ENCODE results near the gene AKR1C1. TPM values are rescaled to one million over a fixed set of nuclear protein-coding genes. Genes with fewer than 3 reads are reported as not detected.
"Not testable (repeated sequence)": the region's sequence is repeated elsewhere in the genome, so short reads cannot be mapped to it uniquely, and the experiment has no call there.

AKR1C1 gene
- total RNA-seq, 1 donor: 3.3 TPM

DNA sequence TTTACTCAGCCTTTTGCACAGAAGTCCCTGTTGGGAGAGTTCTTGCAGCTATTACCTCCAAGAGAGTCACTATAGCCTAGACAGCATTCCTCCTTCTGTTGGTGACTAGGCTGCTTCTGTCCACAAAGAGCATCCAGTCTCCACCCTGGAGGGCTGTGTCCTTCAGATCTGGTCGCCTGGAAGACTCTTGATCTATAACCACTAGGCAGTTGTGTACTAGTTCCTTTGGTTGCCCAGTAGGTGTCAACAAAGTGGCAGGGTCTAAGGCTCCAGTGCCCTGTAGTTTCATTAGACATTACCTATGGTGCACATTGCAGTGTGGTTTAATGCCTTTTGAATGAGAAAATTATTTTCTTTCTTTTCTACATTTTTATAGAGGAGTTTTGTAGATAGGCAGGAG is 51.7 kb downstream of the AKR1C1 start:
- no peaks in the 10 kb centered on the region for H3K27me3 ChIP-seq (ENCODE audit: insufficient read depth, low read length)
- no peaks in the 10 kb centered on the region for H3K4me1 ChIP-seq (ENCODE audit: insufficient read depth, low read length)
- H3K9me3 ChIP-seq (ENCODE audit: low read depth, low read length): no peaks in the 10 kb centered on the region
- no peak overlapping the region for H3K4me3 ChIP-seq (ENCODE audit: low read length)

DNA sequence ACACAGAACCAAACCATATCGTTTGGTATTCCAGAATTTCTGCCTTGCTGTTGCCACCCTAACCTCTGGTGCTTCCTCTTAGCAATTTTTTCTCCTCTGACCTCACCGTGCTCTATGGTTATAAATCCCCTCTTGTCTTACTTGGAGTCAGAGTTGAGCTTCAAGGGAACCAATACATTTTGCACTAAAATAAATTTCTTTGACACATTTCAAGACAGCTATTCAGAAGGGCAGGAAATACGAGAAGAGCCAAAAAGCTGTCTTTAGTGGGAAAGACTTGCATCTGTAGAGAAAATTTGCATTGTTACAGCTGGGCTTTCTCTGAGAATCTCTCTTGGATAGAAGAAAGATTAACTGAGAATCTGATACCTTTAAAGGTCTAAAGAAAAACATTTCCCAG is 54.9 kb downstream of the AKR1C1 start:
- Histone ChIP-seq H3K4me1 (ENCODE audit: insufficient read depth, low read length) (no peaks in the 10 kb centered on the region), H3K4me3 (ENCODE audit: low read length) (no peak overlapping the region), H3K9me3 (ENCODE audit: low read depth, low read length) (no peaks in the 10 kb centered on the region), H3K27me3 (ENCODE audit: insufficient read depth, low read length) (no peaks in the 10 kb centered on the region)

DNA sequence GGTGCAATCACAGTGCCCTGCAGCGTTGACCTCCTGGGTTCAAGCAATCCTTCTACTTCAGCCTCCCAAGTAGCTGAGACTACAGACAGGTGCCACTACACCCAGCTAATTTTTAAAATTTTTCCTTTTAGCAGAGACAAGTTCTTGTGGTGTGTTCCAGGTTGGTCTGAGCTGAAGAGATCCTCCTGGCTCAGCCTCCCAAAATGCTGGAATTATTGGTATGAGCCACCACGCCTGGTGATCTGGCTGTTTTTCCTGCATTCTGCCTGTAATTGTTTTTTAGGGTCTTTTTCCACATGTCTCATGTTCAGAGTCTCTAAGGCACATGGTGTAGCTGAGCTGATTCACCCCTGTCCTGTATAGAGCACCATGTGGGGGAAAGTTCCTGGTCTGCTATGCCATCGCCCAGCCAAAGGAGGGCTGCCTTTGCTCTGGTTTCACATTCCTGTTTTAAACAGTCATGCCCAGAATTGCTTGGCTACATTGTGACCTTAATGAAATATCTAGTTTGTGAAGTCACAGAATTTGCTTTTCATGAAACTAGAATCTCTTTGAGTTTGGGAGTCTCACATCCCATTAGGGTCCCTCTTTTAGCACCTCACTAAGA is 55.6 kb downstream of the AKR1C1 start:
- not testable (repeated sequence) for H3K27me3 ChIP-seq (ENCODE audit: insufficient read depth, low read length); H3K4me1 ChIP-seq (ENCODE audit: insufficient read depth, low read length); H3K4me3 ChIP-seq (ENCODE audit: low read length); H3K9me3 ChIP-seq (ENCODE audit: low read depth, low read length)

DNA sequence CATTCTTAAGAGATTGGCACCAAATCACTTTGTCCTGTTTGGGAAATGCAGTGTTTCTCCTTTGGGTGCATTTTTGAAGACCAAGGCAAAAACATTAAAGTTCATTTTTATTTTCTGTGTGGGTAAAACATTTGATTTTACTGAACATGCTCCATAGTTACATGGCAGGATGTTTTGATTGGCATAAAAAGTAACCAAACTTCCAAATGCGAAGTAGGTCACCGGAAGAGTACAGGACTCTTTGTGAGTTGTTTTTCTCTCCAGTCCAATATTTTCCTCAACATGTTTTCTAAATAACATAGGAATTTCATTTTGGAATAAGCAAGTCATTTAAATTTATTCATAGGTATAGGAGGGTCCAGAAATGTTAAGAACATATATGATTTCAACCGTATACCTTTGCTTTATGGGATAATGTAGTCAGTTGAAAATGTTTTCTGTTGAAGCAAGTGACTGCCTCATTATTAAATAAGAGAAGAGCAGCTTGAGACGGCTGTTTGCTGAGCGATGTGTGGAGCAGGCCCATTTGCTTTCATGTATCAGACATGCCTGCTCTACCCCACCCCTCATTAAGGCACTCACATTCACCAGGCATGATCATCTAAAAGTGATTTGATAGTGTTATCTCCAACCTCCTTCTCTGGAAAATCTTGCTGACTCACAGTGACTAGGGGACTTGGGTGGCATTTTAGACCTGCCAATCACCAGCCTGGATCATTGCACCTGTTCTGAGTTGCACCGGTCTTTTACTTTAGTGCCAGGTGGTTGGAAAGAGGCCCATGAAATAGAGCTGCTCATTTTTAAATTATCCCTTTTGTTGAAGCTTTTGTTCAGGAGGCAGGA is 56.8 kb downstream of the AKR1C1 start:
- not testable (repeated sequence) for H3K9me3 ChIP-seq (ENCODE audit: low read depth, low read length); H3K27me3 ChIP-seq (ENCODE audit: insufficient read depth, low read length); H3K4me3 ChIP-seq (ENCODE audit: low read length); H3K4me1 ChIP-seq (ENCODE audit: insufficient read depth, low read length)

DNA sequence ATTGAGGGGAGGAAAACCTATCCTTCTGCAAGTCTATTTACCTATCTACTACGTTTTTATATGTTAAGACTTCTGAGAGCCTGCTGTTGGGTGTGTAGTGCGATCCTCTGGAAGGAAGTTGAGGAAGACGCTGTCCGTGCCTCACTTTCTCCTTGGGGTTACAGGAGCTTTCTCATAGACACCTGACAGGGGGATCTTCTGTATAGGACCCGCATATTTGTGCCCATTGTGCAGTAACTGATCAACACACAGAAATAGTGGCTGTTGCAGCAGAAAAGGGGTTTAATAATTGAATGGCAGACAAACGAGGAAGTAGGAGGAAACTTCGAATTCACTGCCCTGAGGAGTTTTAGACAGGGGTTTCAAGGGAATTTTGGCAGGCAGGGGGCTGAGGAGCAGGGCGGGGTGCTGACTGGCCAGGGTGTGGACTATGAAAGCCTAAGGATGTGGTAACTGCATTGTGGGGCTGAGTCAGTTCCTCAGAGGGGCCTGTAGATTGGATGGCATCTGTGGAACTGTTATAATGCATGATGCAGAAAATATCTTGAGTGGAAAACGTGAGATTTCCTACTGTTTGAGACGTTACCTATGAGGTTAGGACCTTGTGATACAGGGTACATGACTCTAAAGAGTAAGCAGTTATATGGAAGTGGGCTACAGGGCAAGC is 58.5 kb downstream of the AKR1C1 start:
- H3K4me3 ChIP-seq (ENCODE audit: low read length); H3K4me1 ChIP-seq (ENCODE audit: insufficient read depth, low read length); H3K27me3 ChIP-seq (ENCODE audit: insufficient read depth, low read length); H3K9me3 ChIP-seq (ENCODE audit: low read depth, low read length): not testable (repeated sequence)

DNA sequence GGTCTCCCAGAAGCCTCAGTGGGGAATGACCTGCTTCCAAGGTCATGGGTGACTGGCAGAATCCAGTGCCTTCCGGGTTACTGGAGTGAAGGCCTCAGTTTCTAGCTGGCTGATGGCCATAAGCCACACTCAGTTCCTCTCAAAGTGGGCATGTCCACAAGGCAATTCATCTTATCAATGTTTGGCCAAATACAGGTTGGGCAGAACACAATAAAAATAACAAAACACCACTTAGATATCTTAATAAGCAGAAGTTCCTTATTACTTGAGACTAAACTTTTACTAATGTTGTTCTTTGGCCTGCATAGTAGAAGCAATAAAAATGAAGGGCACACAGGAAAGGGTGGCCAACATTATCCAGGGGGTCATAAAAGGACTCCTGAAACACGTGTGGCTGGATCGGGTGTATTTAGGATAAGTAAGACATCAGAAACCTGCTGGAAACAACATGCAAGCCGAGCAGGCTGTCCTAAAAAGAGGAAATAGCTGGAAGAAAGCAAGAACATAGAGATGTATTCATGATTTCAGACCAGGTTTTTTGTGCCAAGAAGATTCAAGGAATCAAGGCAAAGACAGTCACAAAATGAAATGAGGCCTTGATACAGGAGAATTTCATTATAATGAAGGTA is 60.1 kb downstream of the AKR1C1 start:
- Histone ChIP-seq H3K27me3 (ENCODE audit: insufficient read depth, low read length) (no peaks in the 10 kb centered on the region), H3K4me3 (ENCODE audit: low read length) (no peak overlapping the region), H3K9me3 (ENCODE audit: low read depth, low read length) (no peaks in the 10 kb centered on the region), H3K4me1 (ENCODE audit: insufficient read depth, low read length) (no peaks in the 10 kb centered on the region)

DNA sequence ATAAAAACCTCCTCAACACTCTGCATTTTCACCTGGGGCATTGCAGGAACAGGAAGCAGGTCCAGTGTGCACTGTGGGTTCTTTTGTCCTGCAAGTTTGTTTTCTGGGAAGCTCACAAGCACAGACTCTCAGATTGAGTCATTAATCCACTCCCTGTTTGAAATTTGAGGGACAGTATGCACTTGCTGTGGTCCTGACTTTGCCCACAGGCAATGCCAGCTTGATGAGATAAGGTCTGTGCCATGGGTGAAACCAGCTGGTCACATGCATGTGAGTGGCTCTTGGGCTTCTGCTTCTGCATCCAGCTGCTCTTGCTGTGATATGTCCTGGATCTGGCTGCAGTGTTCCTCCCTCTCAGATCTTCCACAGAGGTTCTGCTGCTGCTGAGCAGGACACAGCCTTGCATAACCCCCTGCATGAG is 62.3 kb downstream of the AKR1C1 start:
- not testable (repeated sequence) for H3K4me3 ChIP-seq (ENCODE audit: low read length); H3K4me1 ChIP-seq (ENCODE audit: insufficient read depth, low read length)

DNA sequence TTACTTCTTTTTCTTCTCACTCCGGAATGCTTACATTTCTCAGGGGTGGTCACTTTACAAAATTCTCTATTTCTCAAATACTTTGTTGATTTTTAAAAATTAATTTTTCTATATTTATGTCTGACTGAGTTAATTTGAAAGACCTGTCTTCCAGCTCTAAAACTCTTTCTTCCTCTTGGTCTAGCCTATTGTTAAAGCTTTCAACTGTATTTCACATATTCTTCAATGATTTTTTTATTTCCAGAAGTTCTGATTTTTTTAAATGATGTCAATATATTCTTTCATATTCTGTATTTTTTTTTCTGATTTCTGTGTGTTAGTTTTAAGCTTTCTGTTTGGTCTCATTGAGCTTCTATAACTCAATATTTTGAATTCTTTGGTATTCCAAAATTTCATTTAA is 67.8 kb downstream of the AKR1C1 start:
- no peaks in the 10 kb centered on the region for H3K4me1 ChIP-seq (ENCODE audit: insufficient read depth, low read length)
- no peaks in the 10 kb centered on the region for H3K27me3 ChIP-seq (ENCODE audit: insufficient read depth, low read length)
- peaks cover 12% of the 10 kb centered on the region for H3K9me3 ChIP-seq (ENCODE audit: low read depth, low read length)
- no peak overlapping the region for H3K4me3 ChIP-seq (ENCODE audit: low read length)

More for the DNA sequence above, 62.3 kb downstream of the AKR1C1 start:
- H3K9me3 ChIP-seq (ENCODE audit: low read depth, low read length); H3K27me3 ChIP-seq (ENCODE audit: insufficient read depth, low read length): not testable (repeated sequence)

DNA sequence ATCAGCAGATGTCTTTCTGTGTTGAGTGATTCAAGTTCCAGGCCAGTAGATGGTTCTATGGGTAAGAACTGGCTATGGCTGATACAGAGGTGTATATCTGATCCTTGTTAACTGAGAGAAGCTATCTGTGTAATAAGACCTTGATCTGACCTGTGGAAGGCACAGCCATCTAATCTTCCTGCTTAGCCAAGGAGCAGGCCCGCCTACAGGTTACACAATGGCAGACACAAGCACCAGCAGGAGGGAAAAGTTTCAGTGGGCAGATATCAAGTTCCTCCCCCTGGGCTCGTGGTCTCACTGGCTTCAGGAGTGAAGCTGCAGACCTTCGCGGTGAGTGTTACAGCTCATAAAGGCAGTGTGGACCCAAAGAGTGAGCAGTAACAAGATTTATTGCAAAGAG is 68.4 kb downstream of the AKR1C1 start:
- peaks cover 12% of the 10 kb centered on the region for H3K9me3 ChIP-seq (ENCODE audit: low read depth, low read length)
- H3K27me3 ChIP-seq (ENCODE audit: insufficient read depth, low read length); H3K4me1 ChIP-seq (ENCODE audit: insufficient read depth, low read length); H3K4me3 ChIP-seq (ENCODE audit: low read length): not testable (repeated sequence)

DNA sequence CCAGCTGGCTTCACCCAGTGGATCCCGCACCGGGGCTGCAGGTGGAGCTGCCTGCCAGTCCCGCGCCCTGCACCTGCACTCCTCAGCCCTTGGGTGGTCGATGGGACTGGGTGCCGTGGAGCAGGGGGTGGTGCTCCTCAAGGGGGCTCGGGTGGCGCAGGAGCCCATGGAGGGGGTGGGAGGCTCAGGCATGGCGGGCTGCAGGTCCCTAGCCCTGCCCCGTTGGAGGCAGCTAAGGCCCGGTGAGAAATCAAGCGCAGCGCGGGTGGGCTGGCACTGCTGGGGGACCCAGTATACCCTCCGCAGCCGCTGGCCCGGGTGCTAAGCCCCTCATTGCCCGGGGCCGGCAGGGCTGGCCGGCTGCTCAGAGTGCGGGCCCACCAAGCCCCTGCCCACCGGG is 69.2 kb downstream of the AKR1C1 start:
- H3K27me3 ChIP-seq (ENCODE audit: insufficient read depth, low read length); H3K4me3 ChIP-seq (ENCODE audit: low read length); H3K4me1 ChIP-seq (ENCODE audit: insufficient read depth, low read length): not testable (repeated sequence)
- H3K9me3 ChIP-seq (ENCODE audit: low read depth, low read length): peaks cover 12% of the 10 kb centered on the region

Other genes with a start within 250 kb of the AKR1C1 start
- 19.3 TPM for gene AKR1E2, start 137.2 kb upstream of the AKR1C1 start, total RNA-seq
- gene AKR1C2, start 40.4 kb downstream of the AKR1C1 start, total RNA-seq: 0.21 TPM
- gene AKR1C3, start 131.0 kb downstream of the AKR1C1 start, total RNA-seq: 6.3 TPM
- gene AKR1C8, start 221.7 kb downstream of the AKR1C1 start, total RNA-seq: 0.42 TPM
- gene AKR1C4, start 233.4 kb downstream of the AKR1C1 start, total RNA-seq: 0.21 TPM

Measured in mononuclear cell (primary cell).